Glomerular endothelial cell (primary cell): ENCODE data around the gene TRIM28. TPM values are rescaled to one million over a fixed set of nuclear protein-coding genes. Genes with fewer than 3 reads are reported as not detected.
"Not testable (repeated sequence)": the region's sequence is repeated elsewhere in the genome, so short reads cannot be mapped to it uniquely, and the experiment has no call there.

Experiments used
- DNase-seq: peaks from one replicate; pipeline ENCODE4 v3.0.0-alpha.2; 2011; ENCODE audit warnings: low read depth, low spot score; ENCODE audit errors: extremely low read depth
- total RNA-seq: library from RNA; depleted of rRNA; stranded (reverse); fragments of >200 nt; gene quantifications from 2 replicates; pipeline ENCODE4 v1.2.3, GENCODE V29; 2015

The TRIM28 gene
- 252 and 298 TPM in 2 replicates for total RNA-seq

- DNase-seq, result peak; percentile 88
Measured at GRCh38 chr19:58543826-58544590, at the start of gene TRIM28. Gene TRIM28 (plus strand): TSS chr19:58544064. CDS start chr19:58544758, 694 bp downstream.

DNA sequence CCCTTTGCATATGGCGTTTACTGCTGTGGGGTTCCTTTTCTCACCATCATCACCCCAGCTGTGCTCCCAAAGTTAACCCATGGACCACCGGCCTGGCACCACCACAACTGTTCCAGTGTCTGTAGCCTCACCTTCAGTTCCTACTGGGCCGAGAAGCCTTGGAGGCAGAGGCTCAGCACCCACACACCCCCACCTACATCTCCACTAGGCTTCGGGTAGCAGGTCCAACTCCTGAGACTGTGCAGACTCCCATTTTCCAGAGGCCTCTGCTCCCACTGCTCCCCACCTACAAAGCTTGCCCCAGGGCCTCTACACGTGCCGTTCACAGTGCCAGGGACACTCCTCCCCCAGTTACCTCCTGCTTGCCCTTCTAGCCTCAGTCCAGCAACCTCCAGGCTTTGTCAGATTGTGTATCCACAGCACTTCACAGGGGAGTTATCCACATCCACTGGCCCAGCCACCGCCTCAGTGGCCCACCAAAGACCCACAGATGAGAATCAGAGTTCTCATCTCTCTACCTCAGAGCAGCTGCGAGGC, 46.2 kb upstream of the TRIM28 start:
- DNase-seq, result no peak

DNA sequence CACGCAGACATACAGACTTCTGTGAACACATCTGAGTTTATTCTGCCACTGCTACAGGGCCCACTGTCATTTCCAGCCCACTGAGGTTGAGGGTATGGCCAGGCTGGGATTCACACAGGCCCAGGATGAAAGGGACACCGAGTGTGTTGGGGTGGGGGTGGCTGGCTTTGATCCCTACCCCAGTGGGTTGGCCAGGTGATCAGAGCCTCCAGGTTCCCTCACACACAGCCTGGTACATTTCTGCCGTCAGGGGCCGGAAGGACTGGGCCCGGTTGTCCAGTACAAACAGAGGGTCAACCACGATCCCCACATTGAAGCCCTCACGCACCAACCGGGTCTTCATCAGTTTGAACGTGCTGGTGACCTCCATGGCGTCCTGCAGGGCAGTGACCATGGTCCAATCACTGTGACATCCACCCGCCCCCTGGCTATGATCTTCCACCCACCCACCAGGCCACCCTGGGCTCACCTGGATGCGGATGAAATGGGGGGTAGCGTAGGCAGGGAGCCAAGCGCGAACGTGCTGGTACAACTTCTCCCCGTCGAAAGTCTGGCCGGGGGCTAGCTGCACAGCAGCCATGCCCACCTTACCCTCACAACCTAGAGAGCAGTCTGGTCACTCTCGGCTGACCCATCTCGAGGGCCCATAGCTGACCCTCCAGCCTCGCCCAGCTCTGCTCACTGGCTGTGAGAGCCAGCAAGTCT, 45.4 kb upstream of the TRIM28 start:
- DNase-seq, result no peak

GRCh38 chr19:58499021-58499927, 44.6 kb upstream of the TRIM28 start:
- DNase-seq, result peak; percentile 89

GRCh38 chr19:58500242-58500641, 43.6 kb upstream of the TRIM28 start:
- DNase-seq, result no peak

GRCh38 chr19:58507602-58508223, 36.2 kb upstream of the TRIM28 start:
- not testable (repeated sequence) for DNase-seq

DNA sequence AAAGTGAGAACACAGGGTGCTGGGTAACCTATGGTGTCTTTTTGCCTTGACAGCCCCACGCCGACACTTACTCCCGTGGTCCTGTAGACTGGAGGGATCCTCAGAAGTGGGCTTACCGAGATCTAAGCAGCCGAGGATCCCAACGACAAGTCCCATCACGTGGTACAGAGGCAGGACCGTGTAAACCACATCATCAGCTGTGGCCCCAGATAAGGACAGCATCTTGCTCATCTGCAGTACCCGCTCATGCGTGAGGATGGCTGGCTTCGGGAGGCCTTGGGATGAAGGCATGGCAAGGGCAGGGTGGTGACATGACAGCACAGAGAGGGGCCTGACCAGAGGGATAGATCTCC, 34.2 kb upstream of the TRIM28 start:
- no peak for DNase-seq

GRCh38 chr19:58510084-58510862, 33.6 kb upstream of the TRIM28 start:
- DNase-seq, result no peak

GRCh38 chr19:58511353-58512208, 32.3 kb upstream of the TRIM28 start, which contains the start of gene SLC27A5:
Gene SLC27A5 (minus strand): TSS chr19:58511992. CDS start chr19:58511955, 37 bp downstream.
- DNase-seq, result no peak

- no peak for DNase-seq
Measured at GRCh38 chr19:58513213-58513693, 30.6 kb upstream of the TRIM28 start.

DNA sequence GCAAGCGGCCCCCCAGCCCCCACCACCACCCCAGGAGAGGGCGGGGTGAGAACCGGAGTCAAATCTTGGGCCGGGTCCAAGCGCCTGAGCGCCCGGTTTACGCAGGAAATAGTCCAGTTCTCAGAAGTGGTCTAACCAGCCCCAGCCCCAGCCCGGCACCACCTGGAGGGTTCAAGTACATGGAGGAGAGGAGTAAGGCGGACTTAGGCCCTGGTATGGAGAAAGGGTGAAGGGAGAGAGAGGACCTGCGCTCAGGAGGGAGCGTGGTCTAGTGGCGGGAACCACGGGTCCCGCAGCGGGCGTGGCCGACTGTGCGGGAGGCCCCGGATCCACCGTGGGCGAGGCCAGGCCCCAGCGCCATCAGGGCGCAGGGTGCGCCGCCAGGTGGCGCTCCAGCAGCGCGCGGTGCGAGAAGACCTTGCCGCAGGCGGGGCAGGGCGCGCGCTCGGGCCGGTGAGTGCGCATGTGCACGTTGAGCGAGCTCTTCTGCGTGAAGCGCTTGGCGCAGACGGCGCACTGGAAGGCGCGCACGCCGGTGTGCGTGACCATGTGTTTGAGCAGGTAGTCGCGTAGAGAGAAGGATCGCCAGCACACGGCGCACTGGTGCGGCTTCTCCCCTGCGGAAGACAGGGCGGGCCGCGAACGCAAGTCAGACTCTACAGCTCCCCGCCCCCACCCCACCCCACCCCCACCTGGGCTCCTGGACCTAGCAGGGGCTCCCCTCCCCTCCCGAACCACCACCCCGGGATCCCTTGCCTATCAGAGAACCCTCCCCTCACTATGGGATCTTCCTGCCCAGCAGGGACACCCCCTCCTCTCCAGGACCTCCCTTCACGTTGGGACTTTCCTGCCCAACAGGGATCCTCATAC, 29.9 kb upstream of the TRIM28 start:
- DNase-seq, result no peak

GRCh38 chr19:58514564-58515022, 29.3 kb upstream of the TRIM28 start:
- no peak for DNase-seq

GRCh38 chr19:58515259-58515658, 28.6 kb upstream of the TRIM28 start:
- DNase-seq, result no peak

- no peak for DNase-seq
Measured at GRCh38 chr19:58516246-58516836, 27.5 kb upstream of the TRIM28 start.

- DNase-seq, result no peak
Measured at GRCh38 chr19:58516964-58517833, 26.7 kb upstream of the TRIM28 start.
